ENCODE measurements around the gene CAMTA1. TPM values are rescaled to one million over a fixed set of nuclear protein-coding genes. Genes with fewer than 3 reads are reported as not detected.
A peak's percentile ranks its signal among the peaks of the same experiment; 100 is the strongest.
"Not testable (repeated sequence)": the region's sequence is repeated elsewhere in the genome, so short reads cannot be mapped to it uniquely, and the experiment has no call there.

The CAMTA1 gene
- total RNA-seq, 4 donors from 2014 or later: 45.3 to 68.9 (median 62.0) TPM

DNA sequence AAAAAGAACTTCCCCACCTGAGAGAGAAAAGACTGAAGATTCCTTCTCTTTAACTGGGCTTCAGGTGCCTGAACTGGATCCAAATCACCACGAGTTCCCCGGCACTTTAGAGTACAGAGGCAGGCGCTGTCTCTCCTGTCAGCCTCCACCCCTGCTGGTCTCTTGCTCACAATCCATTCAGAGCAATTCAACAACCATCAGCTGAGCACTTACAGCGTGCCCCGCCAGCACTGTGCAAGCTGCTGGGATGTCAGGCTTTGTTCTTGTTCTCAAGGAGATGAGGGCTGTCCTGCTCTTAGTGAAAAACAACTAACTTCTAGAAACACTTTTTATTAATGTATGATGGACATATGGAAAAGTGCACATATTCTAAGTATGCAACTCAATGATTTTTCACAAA is 917.1 kb downstream of the CAMTA1 start:
- no peak for DNase-seq (ENCODE audit: low spot score)
- ATAC-seq (ENCODE audit: low FRiP score): no peak
- TF ChIP-seq, protein P1, sequence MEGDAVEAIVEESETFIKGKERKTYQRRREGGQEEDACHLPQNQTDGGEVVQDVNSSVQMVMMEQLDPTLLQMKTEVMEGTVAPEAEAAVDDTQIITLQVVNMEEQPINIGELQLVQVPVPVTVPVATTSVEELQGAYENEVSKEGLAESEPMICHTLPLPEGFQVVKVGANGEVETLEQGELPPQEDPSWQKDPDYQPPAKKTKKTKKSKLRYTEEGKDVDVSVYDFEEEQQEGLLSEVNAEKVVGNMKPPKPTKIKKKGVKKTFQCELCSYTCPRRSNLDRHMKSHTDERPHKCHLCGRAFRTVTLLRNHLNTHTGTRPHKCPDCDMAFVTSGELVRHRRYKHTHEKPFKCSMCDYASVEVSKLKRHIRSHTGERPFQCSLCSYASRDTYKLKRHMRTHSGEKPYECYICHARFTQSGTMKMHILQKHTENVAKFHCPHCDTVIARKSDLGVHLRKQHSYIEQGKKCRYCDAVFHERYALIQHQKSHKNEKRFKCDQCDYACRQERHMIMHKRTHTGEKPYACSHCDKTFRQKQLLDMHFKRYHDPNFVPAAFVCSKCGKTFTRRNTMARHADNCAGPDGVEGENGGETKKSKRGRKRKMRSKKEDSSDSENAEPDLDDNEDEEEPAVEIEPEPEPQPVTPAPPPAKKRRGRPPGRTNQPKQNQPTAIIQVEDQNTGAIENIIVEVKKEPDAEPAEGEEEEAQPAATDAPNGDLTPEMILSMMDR (IDR thresholded peaks at IDR 0.05): no peak

DNA sequence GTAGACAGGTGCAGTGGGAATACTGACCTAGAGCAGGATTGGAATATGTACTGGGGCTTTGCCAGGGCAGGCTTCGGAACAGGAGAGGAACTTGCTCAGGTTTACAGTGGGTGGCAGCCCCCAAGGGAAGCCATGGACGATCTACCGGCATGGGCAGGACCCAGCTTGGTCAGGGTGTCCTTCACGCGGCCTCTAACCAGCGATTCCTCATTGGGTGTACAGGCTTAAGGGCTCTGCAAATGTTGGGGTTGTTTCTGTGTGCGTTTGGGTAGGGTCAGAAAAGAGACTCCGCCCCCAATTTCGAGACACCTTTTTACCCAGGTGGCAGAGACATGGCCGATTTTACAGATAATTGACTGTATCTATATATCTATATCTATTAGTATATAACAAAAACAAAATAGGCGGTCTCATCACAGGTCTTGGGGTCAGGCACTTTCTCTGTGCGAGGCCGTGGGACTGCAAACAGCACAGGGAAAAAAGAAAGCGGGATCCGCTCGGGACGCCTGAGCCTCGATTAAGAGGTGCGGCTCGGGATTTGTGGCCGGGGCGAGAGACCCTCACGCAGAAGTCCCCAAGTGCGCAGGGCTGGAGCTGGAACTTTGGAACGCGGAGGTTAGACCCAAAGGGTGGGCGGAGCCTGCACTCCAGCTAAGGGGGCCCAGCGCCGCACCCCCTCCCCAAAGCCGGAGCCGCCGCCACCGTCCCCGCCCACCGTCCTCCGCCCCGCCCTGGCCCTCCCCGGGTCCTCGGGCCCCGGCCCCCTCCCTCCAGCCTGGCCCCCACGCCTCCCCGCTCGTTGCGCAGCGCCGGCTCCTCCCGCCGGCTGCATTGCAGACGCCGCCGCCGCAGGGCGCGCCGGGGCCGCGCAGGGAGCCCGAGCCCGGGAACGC is 918.3 kb downstream of the CAMTA1 start:
- no peak for DNase-seq (ENCODE audit: low spot score)
- TF ChIP-seq, protein P1 (IDR thresholded peaks at IDR 0.05): no peak
- ATAC-seq (ENCODE audit: low FRiP score): no peak

DNA sequence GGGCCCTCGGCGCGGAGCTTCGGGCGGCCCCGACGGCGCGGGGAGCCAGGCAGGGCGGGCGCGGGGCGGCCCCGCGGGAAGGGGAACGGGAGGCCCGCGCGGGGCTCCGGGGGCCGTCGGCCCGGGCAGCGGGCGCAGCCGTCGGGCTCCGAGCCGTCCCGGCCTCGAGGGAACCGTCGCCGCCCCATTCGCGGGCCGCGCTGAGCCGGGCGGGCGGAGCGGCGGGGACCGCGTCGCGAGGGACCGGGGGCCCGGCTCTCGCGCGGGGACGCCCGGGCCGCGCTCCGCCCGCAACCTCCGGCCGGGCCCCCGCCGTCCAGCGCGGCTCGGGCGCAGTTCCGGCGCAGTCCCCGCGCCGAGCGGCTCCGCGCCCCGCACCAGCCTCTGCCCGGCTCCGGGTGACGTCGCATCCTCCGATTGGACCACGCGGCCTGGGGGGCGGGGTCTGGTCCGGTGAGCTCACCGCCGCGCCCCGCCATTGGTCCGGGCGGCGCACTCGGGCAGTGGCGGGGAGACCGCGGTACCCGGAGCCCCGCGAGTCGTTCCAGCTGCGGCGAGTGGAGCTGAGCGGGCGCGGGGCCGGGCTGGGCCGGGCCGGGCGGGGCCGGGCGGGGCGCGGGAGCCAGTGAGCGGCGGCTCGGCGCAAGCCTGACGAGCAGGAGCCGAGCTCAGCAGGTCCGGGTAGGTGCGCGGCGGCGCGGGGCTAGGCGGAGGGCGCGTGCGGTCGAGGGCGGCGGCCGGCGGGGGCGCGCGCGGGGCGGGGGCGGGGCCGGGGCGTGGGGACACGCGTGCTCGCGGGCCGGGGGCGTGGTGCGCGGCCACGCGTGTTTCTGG is 919.2 kb downstream of the CAMTA1 start:
- ATAC-seq (ENCODE audit: low FRiP score) (peak; percentile 98), DNase-seq (ENCODE audit: low spot score) (peak; percentile 93)
- TF ChIP-seq, protein P1 (IDR thresholded peaks at IDR 0.05): no peak

DNA sequence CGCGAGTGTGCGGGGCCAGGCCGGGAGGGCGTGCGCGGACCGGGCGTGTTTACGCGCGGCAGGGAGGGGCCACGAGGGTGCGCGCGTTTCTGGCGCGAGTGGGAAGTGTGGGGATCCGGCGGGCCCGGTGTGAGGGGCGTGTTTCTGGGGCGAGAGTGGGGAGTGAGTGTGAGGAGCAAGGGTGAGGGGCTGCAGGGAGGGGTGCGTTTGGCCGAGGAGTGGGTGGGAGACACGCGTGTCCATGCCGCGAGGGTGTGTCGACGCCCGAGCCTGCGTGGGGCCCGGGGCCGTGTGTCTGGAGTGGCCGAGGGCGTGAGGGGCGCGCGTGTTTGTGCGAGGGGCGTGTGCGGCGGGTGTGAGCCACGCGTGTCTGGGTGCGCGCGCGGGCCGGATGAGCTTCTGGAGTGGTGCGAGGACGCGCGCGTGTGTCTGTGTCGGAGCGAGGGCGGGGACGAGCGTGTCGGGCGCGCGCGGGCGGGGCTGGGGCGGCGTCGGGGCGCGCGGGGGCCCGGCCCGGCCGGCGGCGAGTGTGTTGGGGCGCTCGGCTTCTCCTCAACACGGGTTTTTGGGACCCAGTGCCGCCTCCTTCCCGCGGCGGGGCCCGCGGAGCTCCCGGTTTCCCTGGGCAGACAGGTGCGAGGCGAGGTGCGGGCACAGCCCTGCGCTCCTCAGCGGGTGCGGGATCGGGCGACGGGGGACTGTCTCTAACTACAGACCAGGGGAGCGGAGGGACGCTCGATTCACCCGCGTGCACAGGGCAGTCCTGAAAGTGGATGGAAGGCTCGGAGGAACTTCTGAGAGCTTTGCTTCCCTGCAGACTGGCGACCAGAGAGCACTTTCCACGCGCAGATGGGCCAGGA is 920.0 kb downstream of the CAMTA1 start:
- TF ChIP-seq, protein P1 (IDR thresholded peaks at IDR 0.05): no peak
- ATAC-seq (ENCODE audit: low FRiP score) (no peak), DNase-seq (ENCODE audit: low spot score) (no peak)

DNA sequence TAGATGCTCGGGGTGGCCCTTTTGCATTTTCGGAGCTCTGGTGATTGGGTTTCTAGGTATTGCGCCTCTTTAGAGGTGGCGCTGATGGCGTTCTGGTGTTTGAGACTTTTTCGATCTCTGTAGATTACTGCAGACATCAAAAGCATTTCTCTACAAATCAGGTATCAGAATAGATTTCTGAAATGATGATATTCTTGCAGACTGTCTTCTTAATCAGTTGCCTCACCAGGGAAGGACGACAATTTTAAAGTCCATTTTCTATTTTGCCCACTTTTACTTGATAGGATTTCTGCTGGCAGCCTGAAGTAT is 920.6 kb downstream of the CAMTA1 start:
- ATAC-seq (ENCODE audit: low FRiP score) (no peak), DNase-seq (ENCODE audit: low spot score) (no peak)
- TF ChIP-seq, protein P1 (IDR thresholded peaks at IDR 0.05): no peak

DNA sequence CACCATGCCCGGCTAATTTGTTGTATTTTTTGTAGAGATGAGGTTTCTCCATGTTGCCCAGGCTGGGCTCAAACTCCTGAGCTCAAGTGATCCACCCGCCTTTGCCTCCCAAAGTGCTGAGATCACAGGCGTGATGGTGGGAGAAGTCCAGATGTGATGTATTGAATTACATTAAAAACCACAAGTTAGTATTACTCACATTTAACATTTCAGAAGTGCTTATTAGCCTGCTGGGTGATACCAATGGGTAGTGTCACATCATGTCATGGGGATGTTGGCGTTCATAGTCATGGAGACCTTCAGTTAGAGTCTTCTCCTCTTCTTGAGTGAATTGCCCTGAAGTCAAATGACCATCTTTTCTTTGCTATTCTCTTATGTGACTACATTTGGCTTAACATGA is 922.3 kb downstream of the CAMTA1 start:
- DNase-seq (ENCODE audit: low spot score): no peak
- no peak for ATAC-seq (ENCODE audit: low FRiP score)
- TF ChIP-seq, protein P1 (IDR thresholded peaks at IDR 0.05): no peak

DNA sequence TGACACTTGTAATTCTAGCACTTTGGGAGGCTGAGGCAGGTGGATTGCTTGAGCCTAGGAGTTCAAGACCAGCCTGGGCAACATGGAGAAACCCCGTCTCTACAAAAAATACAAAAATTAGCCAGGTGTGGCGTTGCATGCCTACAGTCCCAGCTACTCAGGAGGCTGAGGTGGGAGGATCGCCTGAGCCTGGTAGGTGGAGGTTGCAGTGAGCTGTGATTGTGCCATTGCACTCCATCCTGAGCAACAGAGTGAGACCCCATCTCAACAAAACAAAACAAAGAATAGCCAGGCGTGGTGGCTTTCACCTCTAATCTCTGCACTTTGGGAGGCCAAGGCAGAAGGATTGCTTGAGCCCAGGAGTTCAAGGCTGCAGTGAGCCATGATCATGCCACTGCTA is 922.8 kb downstream of the CAMTA1 start:
- DNase-seq (ENCODE audit: low spot score); ATAC-seq (ENCODE audit: low FRiP score): not testable (repeated sequence)

All from omental fat pad (tissue), 4 donors.